Stimulated activated naive B cell treated with anti-CD40 and anti-IgM and Interleukin-4, amounts not matched to agents 10 μg/mL and 1 μg/mL and 100 μg/mL, for 72 hours (primary cell): ENCODE measurements around the gene C5orf24.

Experiments used
- ATAC-seq, 2 donors: fragments of 150-1000 bp; cut with Tn5 transposase; replicated peaks; 2 replicates each; pipeline ENCODE4 v1.10.0; 2021; ENCODE audit warnings: moderate library complexity in 1 of 2
- DNase-seq: peaks from one replicate; pipeline ENCODE4 v3.0.0; 2021
- H3K27ac Mint-ChIP-seq: one replicate; pipeline ENCODE4 v1.8.0; 2022; ENCODE audit warnings: mild to moderate bottlenecking, mixed read lengths
- H3K27me3 Mint-ChIP-seq, 2 donors: one replicate each; pipeline ENCODE4 v1.8.0; 2022; ENCODE audit warnings: mixed read lengths in 2 of 2
- H3K36me3 Mint-ChIP-seq, 2 donors: one replicate each; pipeline ENCODE4 v1.8.0; 2022; ENCODE audit warnings: mixed read lengths in 2 of 2, mild to moderate bottlenecking in 1 of 2
- H3K4me1 Mint-ChIP-seq, 2 donors: one replicate each; pipeline ENCODE4 v1.8.0; 2022; ENCODE audit warnings: mixed read lengths in 2 of 2, mild to moderate bottlenecking in 1 of 2
- H3K4me3 Mint-ChIP-seq, 2 donors: one replicate each; pipeline ENCODE4 v1.8.0; 2022; ENCODE audit warnings: mild to moderate bottlenecking in 2 of 2, mixed read lengths in 2 of 2, moderate library complexity in 1 of 2
- H3K9me3 Mint-ChIP-seq, 2 donors: one replicate each; pipeline ENCODE4 v1.8.0; 2022; ENCODE audit warnings: mixed read lengths in 2 of 2, mild to moderate bottlenecking in 1 of 2

Gene C5orf24

DNA sequence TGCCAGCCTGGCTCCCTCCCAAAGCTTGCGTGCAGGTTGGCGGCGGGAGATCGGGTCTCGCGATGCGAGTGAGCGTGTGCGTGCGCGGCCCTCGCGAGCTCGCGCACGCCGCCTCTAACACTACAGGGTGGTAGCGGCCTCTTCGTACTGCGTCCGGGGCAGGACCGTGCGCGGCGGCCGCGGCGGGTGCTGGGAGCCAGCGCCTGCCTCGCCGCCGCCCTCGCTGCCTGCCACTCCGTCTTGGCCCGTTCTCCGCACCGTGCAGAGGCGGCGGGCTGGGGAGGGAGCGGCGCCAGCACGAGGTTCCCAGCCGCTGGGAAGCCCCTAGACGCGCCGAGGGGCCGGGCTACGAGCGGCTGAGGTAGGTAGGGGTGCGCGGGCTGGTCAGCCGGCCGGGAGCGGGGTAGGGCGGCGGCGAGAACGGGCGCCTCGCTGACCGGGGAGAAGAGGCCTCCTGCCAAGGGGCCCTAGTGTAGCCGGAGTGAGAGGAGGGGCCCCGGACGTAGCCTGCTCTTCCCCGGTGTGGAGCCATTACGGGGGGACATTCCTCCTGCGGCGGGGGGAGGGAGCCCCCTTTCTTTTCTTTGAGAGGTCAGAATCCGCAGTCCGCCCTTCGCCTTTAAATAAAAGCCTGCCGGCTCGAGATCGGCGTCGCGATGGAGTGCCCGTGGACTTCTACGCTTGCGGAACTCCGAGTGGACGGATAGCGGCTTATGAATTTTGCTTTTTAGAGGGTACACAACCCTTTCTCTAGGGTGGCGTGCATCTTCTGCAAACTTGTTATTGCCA is at the start of gene C5orf24:
Gene C5orf24 (plus strand): TSS at position 117 of the 789 bp plus-strand sequence. CDS start 8,933 bp downstream, outside the sequence.
- no peaks in the 10 kb centered on the region for H3K27me3 Mint-ChIP-seq
- DNase-seq: peak; percentile 94
- H3K36me3 Mint-ChIP-seq: peaks cover 7 to 18% of the 10 kb centered on the region in 2 donors
- ATAC-seq: peak; percentile 94 to 97
- H3K9me3 Mint-ChIP-seq: no peaks in the 10 kb centered on the region
- peak within 1 kb of the TSS; percentile 91 to 95 for H3K4me3 Mint-ChIP-seq
- peaks cover 14 to 35% of the 10 kb centered on the region in 2 donors for H3K4me1 Mint-ChIP-seq
- H3K27ac Mint-ChIP-seq: peak within 1 kb of the TSS; percentile 99

DNA sequence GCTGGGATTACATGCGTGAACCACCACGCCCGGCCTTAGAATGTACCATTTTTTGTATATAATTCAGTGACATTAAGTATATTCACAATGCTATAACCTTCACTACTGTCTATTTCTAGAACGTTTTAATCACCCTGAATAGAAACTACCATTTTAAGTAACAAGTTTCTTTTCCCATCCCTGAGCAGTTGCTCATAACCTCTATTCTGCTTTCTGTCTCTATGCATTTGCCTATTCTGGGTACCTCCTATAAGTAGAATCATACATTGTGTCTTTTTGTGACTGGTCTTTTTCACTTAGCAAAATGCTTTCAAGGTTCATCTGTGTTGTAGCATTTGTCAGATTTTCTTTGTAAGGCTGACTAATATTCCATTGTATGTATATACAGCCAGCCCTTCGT is 47.3 kb upstream of the C5orf24 start:
- H3K9me3 Mint-ChIP-seq: no peaks in the 10 kb centered on the region
- no peak overlapping the region for H3K27ac Mint-ChIP-seq
- no peak overlapping the region for H3K4me3 Mint-ChIP-seq
- H3K36me3 Mint-ChIP-seq: peaks cover 25 to 56% of the 10 kb centered on the region in 2 donors
- peaks cover 0 to 5% of the 10 kb centered on the region in 2 donors for H3K4me1 Mint-ChIP-seq
- ATAC-seq (no peak), DNase-seq (no peak)
- H3K27me3 Mint-ChIP-seq: no peaks in the 10 kb centered on the region

DNA sequence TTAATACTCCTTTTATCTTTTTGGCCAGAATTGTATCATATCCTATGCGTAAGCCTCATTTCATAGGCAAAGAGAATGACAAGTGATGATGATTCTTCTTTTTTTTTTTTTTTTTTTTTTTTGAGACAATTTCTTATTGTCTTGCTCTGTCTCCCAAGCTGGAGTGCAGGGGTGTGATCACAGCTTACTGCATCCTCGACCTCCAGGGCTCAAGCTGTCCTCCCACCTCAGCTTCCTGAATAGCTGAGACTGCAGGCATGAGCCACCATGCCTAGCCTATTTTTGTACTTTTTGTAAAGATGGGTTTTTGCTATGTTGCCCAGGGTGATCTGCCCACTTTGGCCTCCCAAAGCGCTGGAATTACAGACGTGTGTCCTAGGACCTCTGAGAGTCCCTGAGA is 41.9 kb upstream of the C5orf24 start:
- H3K27ac Mint-ChIP-seq: no peak overlapping the region
- H3K4me1 Mint-ChIP-seq: no peaks in the 10 kb centered on the region
- H3K9me3 Mint-ChIP-seq: no peaks in the 10 kb centered on the region
- DNase-seq (no peak), ATAC-seq (no peak)
- H3K4me3 Mint-ChIP-seq: no peak overlapping the region
- H3K36me3 Mint-ChIP-seq: peaks cover 23 to 52% of the 10 kb centered on the region in 2 donors
- no peaks in the 10 kb centered on the region for H3K27me3 Mint-ChIP-seq

DNA sequence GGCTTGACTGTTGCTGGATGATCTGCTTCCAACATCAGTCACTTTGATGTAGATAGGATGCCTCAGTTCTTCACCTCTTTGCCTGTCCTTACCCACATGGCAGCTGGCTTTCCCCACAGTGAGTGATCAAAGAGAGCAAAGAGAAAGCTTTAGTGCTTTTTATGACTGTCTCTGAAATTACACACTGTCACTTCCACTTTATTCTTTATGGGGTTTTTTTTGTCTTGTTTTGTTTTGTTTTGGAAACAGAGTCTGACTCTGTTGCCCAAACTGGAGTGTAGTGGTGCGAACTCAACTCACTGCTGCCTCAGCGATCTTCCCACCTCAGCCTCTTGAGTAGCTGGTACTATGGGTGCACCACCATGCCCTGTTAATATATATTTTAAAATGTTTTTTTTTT is 32.4 kb upstream of the C5orf24 start:
- ATAC-seq: peak; percentile 97 to 98
- Mint-ChIP-seq H3K4me3 (peak overlapping the region; percentile 43 to 48), H3K36me3 (peaks cover 24 to 40% of the 10 kb centered on the region in 2 donors), H3K27ac (peak overlapping the region; percentile 66), H3K4me1 (peaks cover 8 to 20% of the 10 kb centered on the region in 2 donors), H3K27me3 (no peaks in the 10 kb centered on the region), H3K9me3 (no peaks in the 10 kb centered on the region)
- DNase-seq: peak; percentile 28

DNA sequence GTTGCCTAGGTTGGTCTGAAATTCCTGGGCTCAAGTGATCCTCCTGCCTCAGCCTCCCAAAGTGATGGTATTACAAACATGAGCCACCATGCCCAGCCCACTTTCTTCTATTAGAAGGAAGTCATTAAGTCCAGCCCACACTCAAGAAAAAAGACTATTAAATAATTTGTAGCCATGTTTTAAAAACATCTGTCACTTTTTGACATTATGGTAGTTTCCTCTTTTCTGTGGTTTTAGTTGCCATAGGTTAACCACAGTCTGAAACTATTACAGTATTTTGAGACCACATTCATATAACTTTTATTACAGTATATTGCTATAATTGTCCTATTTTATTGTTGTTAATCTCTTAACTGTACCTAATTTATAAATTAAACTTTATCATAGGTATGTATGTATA is 31.9 kb upstream of the C5orf24 start:
- DNase-seq: no peak
- peak; percentile 73 to 82 for ATAC-seq
- peak overlapping the region; percentile 41 to 48 for H3K4me3 Mint-ChIP-seq
- peaks cover 10 to 20% of the 10 kb centered on the region in 2 donors for H3K4me1 Mint-ChIP-seq
- no peaks in the 10 kb centered on the region for H3K27me3 Mint-ChIP-seq
- H3K27ac Mint-ChIP-seq: peak overlapping the region; percentile 81
- peaks cover 24 to 40% of the 10 kb centered on the region in 2 donors for H3K36me3 Mint-ChIP-seq
- H3K9me3 Mint-ChIP-seq: no peaks in the 10 kb centered on the region

DNA sequence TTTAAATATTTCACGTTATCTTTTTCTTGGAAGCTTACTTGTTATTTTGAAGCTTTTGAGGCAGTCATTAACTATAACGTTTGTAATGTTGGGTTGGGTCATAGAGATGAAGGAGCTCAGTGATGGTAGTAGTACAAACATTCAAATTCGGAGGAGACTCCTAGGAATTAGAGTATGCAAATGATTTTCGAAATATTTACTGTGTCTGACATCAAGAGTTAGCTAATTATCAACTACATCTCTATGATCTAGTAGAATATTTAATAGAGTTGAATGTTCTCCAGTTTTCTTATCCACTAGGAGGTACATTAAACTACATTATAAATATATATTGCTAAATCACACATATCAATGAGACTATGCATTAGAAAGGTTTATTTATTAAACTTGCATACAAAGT is 28.8 kb upstream of the C5orf24 start:
- H3K4me1 Mint-ChIP-seq: peaks cover 10 to 20% of the 10 kb centered on the region in 2 donors
- H3K4me3 Mint-ChIP-seq: no peak overlapping the region
- no peaks in the 10 kb centered on the region for H3K27me3 Mint-ChIP-seq
- H3K36me3 Mint-ChIP-seq: peaks cover 39 to 50% of the 10 kb centered on the region in 2 donors
- H3K27ac Mint-ChIP-seq: no peak overlapping the region
- H3K9me3 Mint-ChIP-seq: no peaks in the 10 kb centered on the region
- ATAC-seq: no peak
- no peak for DNase-seq

DNA sequence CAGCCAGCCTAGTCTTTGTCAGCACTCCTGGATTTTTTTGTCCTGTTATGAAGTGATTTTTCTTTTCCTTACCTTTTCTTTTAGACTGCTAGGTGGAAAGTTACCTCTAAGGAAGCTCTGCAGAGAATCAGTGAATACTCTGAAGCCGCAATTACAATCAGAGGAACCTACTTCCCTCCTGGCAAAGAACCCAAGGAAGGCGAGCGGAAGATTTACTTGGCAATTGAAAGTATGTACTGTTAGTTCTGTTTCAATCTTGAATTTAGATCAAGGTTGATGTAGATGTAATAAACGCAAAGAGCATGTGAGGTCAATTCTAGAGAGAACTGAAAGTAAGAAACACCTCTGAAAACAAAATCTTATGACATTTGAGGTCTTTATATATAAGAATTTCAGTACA is 27.0 kb upstream of the C5orf24 start:
- peaks cover 4 to 5% of the 10 kb centered on the region in 2 donors for H3K4me1 Mint-ChIP-seq
- H3K27ac Mint-ChIP-seq: no peak overlapping the region
- ATAC-seq (no peak), DNase-seq (no peak)
- H3K36me3 Mint-ChIP-seq: peaks cover 28 to 47% of the 10 kb centered on the region in 2 donors
- H3K27me3 Mint-ChIP-seq: no peaks in the 10 kb centered on the region
- H3K4me3 Mint-ChIP-seq: no peak overlapping the region
- H3K9me3 Mint-ChIP-seq: no peaks in the 10 kb centered on the region

DNA sequence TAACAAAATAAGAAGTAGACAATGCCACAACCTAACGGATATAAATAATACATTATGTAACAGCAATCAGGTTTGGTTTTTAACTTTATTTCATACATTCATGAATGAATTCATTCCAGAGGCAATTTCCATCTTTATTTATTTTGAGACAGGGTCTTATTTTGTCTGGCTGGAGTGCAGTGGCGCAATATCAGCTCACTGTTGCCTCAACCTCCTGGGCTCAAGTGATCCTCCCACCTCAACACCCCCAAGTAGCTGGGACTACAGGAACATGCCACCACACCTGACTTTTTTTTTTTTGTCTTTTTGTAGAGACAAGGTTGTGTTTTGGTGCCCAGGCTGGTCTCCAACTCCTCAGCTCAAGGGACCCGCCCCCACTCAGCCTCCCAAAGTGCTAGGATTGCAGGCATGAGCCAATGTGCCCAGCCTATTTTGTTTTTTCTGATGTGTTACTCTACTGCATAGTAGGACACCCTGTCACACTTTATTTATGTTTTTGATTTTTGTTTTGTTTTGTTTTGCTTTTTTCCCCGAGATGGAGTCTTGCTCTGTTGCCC is 26.3 kb upstream of the C5orf24 start:
- no peak overlapping the region for H3K27ac Mint-ChIP-seq
- DNase-seq: no peak

DNA sequence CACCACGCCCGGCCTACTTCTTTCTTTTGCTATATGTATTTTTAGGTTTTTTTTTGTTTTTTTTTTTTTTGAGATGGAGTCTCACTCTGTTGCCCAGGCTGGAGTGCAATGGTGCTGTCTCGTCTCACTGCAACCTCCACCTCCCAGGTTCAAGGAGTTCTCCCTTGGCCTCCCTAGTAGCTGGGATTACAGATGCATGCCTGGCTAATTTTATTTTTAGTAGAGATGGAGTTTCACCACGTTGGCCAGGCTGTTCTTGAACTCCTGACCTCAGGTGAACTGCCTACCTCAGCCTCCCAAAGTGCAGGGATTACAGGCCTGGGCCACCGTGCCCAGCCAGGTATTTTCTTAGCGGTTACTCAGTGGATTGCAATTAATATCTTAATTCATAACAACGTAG is 23.9 kb upstream of the C5orf24 start:
- H3K27ac Mint-ChIP-seq: no peak overlapping the region
- DNase-seq (no peak), ATAC-seq (no peak)
- no peaks in the 10 kb centered on the region for H3K27me3 Mint-ChIP-seq
- no peak overlapping the region for H3K4me3 Mint-ChIP-seq
- H3K9me3 Mint-ChIP-seq: no peaks in the 10 kb centered on the region
- H3K36me3 Mint-ChIP-seq: peaks cover 32 to 55% of the 10 kb centered on the region in 2 donors
- peaks cover 0 to 4% of the 10 kb centered on the region in 2 donors for H3K4me1 Mint-ChIP-seq

More for the DNA sequence above, 26.3 kb upstream of the C5orf24 start:
- H3K4me1 Mint-ChIP-seq: peaks cover 1 to 2% of the 10 kb centered on the region in 2 donors
- no peaks in the 10 kb centered on the region for H3K9me3 Mint-ChIP-seq
- no peak for ATAC-seq
- no peaks in the 10 kb centered on the region for H3K27me3 Mint-ChIP-seq
- H3K36me3 Mint-ChIP-seq: peaks cover 26 to 45% of the 10 kb centered on the region in 2 donors
- H3K4me3 Mint-ChIP-seq: no peak overlapping the region

DNA sequence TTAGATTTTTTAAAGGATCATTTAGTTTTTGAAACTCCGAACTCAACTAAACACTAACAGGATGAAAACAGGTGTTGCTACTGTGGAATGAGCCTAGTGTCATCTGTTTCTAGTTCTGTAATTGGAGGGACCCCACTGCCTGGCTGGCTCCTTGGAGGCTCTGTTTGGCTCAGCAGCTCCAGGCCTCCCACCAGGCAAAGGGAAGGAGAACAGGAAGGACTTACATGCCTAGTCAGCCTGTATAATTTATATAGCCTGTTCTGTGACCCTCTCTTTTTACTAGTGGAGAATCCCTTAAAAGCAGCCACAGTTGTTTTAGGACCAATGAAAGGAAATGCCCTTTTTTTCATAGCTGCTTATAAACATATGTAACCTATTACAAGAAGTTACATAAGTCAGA is 21.1 kb upstream of the C5orf24 start:
- no peak for ATAC-seq
- H3K36me3 Mint-ChIP-seq: peaks cover 37 to 43% of the 10 kb centered on the region in 2 donors
- no peak overlapping the region for H3K4me3 Mint-ChIP-seq
- no peak for DNase-seq
- H3K27ac Mint-ChIP-seq: no peak overlapping the region
- no peaks in the 10 kb centered on the region for H3K9me3 Mint-ChIP-seq
- peaks cover 0 to 2% of the 10 kb centered on the region in 2 donors for H3K4me1 Mint-ChIP-seq
- H3K27me3 Mint-ChIP-seq: no peaks in the 10 kb centered on the region

DNA sequence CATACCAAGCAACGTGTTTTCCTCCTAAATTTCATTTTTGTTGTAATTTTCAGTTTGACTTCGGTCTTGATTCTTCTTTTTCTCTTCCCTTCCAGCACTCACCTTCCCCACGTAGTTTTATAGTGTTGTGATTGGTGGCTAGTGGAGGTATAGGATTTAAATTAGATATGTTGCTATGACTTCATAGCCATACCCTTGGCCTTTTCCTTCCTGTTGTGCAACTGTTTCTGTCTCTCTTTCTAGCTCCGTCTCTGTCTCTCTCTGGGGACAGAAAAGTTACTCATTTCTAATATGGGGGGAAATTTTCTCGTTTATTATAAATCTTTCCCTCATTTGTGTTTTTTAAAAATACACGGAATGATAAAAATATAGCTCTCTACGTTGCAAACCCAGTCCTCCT is 20.6 kb upstream of the C5orf24 start:
- H3K27me3 Mint-ChIP-seq: no peaks in the 10 kb centered on the region
- no peak overlapping the region for H3K4me3 Mint-ChIP-seq
- H3K27ac Mint-ChIP-seq: no peak overlapping the region
- no peaks in the 10 kb centered on the region for H3K9me3 Mint-ChIP-seq
- no peak for DNase-seq
- peaks cover 0 to 2% of the 10 kb centered on the region in 2 donors for H3K4me1 Mint-ChIP-seq
- peaks cover 34 to 40% of the 10 kb centered on the region in 2 donors for H3K36me3 Mint-ChIP-seq
- ATAC-seq: no peak

DNA sequence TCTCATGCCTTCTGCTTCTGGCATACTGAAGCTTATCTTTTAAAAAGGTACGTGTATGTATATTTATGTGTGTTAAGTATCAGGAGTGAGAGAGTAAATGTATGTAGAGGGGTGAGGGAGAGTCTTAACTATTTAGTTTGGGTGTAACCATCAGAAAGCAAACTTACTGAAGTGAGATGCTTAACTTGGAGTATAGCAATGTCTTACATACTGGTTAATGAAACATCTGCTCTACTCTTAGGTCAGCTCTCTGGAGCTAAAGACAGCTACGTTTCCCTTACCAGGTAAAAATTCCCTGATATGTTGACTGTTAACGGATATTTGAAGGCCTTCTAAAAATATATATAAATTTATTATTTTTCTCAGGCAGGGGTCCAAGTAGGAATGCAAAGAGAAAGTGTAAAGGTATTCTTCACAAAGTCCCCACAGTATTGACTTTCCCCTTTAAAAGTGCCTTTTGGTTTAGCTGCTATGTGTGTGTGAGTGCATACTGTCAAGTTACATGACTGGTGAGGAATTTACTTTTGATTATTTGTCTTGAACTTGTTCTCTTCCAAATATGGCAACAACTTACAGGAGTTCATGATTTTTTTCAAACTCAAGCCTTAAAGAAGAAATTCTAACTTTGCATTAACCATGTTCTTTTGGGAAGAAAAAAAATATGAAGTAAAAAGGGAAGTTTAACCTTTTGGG is 12.3 kb upstream of the C5orf24 start:
- Mint-ChIP-seq H3K36me3 (peaks cover 15 to 16% of the 10 kb centered on the region in 2 donors), H3K4me3 (no peak overlapping the region), H3K4me1 (no peaks in the 10 kb centered on the region), H3K27ac (no peak overlapping the region), H3K27me3 (no peaks in the 10 kb centered on the region), H3K9me3 (no peaks in the 10 kb centered on the region)
- ATAC-seq (no peak), DNase-seq (no peak)

DNA sequence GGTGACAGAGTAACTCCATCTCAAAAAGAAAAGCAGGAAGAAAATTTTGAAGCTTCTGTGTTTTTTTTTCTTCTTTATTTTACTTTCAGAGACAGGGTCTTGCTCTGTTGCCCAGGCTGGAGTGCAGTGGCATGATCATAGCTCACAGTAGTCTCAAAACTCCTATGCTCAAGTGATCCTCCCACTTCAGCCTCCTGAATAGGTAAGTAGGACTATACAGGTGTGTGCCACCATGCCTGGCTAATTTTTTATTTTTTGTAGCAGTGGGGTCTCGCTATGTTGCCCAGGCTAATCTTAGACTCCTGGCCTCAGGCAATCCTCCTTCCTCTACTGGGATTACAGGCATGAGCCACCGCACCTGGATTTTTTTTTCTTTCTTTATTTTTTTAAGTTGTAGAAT is 10.1 kb upstream of the C5orf24 start:
- DNase-seq: no peak

DNA sequence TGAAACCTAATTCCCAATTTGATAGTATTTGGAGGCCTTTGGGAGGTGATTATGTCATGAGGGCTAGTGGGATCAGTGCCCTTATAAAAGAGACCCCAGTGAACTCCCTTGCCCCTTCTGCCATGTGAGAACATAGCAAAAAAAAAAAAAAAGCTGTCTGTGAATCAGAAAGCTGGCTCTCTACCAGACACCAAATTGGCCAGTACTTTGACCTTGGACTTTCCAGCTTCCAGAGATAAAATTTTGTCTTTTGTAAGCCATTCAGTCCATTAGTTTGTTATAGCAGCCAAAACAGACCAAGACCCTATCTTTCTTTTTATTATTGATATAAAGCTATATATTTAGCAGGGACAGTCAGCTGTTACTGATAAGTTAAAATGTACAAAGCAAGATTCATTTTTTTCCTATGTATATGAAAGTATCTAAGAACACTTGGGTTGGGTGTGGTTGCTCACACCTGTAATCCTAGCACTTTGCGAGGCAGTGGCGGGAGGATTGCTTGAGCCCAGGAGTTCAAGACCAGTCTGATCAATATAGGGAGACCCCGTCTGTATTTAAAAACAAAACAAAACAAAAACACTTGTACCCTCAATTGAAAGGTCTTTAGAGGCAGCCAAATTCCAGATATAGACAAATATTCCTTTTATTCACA is 8.1 kb upstream of the C5orf24 start:
- Mint-ChIP-seq H3K36me3 (peaks cover 18 to 23% of the 10 kb centered on the region in 2 donors), H3K4me3 (no peak overlapping the region), H3K4me1 (no peaks in the 10 kb centered on the region), H3K27me3 (no peaks in the 10 kb centered on the region), H3K9me3 (no peaks in the 10 kb centered on the region), H3K27ac (no peak overlapping the region)
- DNase-seq: no peak
- no peak for ATAC-seq

More for the DNA sequence above, 10.1 kb upstream of the C5orf24 start:
- Mint-ChIP-seq H3K36me3 (peaks cover 23% of the 10 kb centered on the region in 2 donors), H3K4me1 (no peaks in the 10 kb centered on the region), H3K27ac (no peak overlapping the region), H3K27me3 (no peaks in the 10 kb centered on the region), H3K4me3 (no peak overlapping the region), H3K9me3 (no peaks in the 10 kb centered on the region)
- ATAC-seq: no peak
